Measurements from ENCODE around the gene KDM4F. TPM values are rescaled to one million over a fixed set of nuclear protein-coding genes. Genes with fewer than 3 reads are reported as not detected.

Gene KDM4F
- polyA plus RNA-seq, 4 donors = not detected

- peaks cover 0 to 19% of the 10 kb centered on the region in 2 donors for H3K9me3 ChIP-seq (ENCODE audit: control insufficient read depth in 2 of 2, insufficient read depth in 1 of 2, low read depth in 1 of 2, low read length in 1 of 2)
These were observed 1.5 kb downstream of the KDM4F start for GRCh38 chr11:95050595-95051202.

GRCh38 chr11:95054356-95054755, 5.1 kb downstream of the KDM4F start:
- H3K9me3 ChIP-seq (ENCODE audit: control insufficient read depth in 2 of 2, insufficient read depth in 1 of 2, low read depth in 1 of 2, low read length in 1 of 2) = peaks cover 0 to 19% of the 10 kb centered on the region in 2 donors
- H3K4me1 ChIP-seq (ENCODE audit: control insufficient read depth in 3 of 3, insufficient read depth in 2 of 3, low read depth in 1 of 3, low read length in 2 of 3) = peaks cover 0 to 7% (median 2%) of the 10 kb centered on the region in 3 donors
- DNase-seq (peak; percentile 64 to 77), FAIRE-seq (no peak)
- H3K27me3 ChIP-seq (ENCODE audit: control insufficient read depth in 3 of 3, insufficient read depth in 3 of 3, low read length in 3 of 3) = peaks cover 0 to 3% (median 0%) of the 10 kb centered on the region in 3 donors
- 10 to 58% (median 31%) methylated on average over 2 of the region's 2 CpGs for WGBS, 3 donors
- no peaks in the 10 kb centered on the region for H3K36me3 ChIP-seq (ENCODE audit: control insufficient read depth in 3 of 3, insufficient read depth in 2 of 3, low read depth in 1 of 3, low read length in 3 of 3)
- H3K4me3 ChIP-seq (ENCODE audit: low read depth in 1 of 3, low read length in 3 of 3) = no peak overlapping the region
- H3K27ac ChIP-seq (ENCODE audit: low read depth in 1 of 3, low read length in 2 of 3) = no peak overlapping the region

More at GRCh38 chr11:95050595-95051202, 1.5 kb downstream of the KDM4F start:
- H3K4me1 ChIP-seq (ENCODE audit: control insufficient read depth in 3 of 3, insufficient read depth in 2 of 3, low read depth in 1 of 3, low read length in 2 of 3) = peaks cover 0 to 7% (median 2%) of the 10 kb centered on the region in 3 donors
- 87 to 93% (median 90%) methylated on average over 21 to 22 of the region's 22 CpGs for WGBS, 3 donors
- H3K4me3 ChIP-seq (ENCODE audit: low read depth in 1 of 3, low read length in 3 of 3) = no peak overlapping the region
- peaks cover 0 to 3% (median 0%) of the 10 kb centered on the region in 3 donors for H3K27me3 ChIP-seq (ENCODE audit: control insufficient read depth in 3 of 3, insufficient read depth in 3 of 3, low read length in 3 of 3)
- FAIRE-seq = no peak
- no peak for DNase-seq
- no peaks in the 10 kb centered on the region for H3K36me3 ChIP-seq (ENCODE audit: control insufficient read depth in 3 of 3, insufficient read depth in 2 of 3, low read depth in 1 of 3, low read length in 3 of 3)
- H3K27ac ChIP-seq (ENCODE audit: low read depth in 1 of 3, low read length in 2 of 3) = no peak overlapping the region

GRCh38 chr11:95055283-95055897, 6.2 kb downstream of the KDM4F start:
- Histone ChIP-seq H3K27me3 (ENCODE audit: control insufficient read depth in 3 of 3, insufficient read depth in 3 of 3, low read length in 3 of 3) (peaks cover 0 to under 1% (median 0%) of the 10 kb centered on the region in 3 donors), H3K27ac (ENCODE audit: low read depth in 1 of 3, low read length in 2 of 3) (no peak overlapping the region), H3K9me3 (ENCODE audit: control insufficient read depth in 2 of 2, insufficient read depth in 1 of 2, low read depth in 1 of 2, low read length in 1 of 2) (peaks cover 0 to 16% of the 10 kb centered on the region in 2 donors), H3K4me3 (ENCODE audit: low read depth in 1 of 3, low read length in 3 of 3) (no peak overlapping the region), H3K4me1 (ENCODE audit: control insufficient read depth in 3 of 3, insufficient read depth in 2 of 3, low read depth in 1 of 3, low read length in 2 of 3) (peaks cover 0 to 7% (median 2%) of the 10 kb centered on the region in 3 donors), H3K36me3 (ENCODE audit: control insufficient read depth in 3 of 3, insufficient read depth in 2 of 3, low read depth in 1 of 3, low read length in 3 of 3) (no peaks in the 10 kb centered on the region)
- WGBS, 3 donors = 43 to 45% (median 45%) methylated on average over 2 of the region's 2 CpGs
- DNase-seq (no peak), FAIRE-seq (no peak)

- Histone ChIP-seq H3K4me1 (ENCODE audit: control insufficient read depth in 3 of 3, insufficient read depth in 2 of 3, low read depth in 1 of 3, low read length in 2 of 3) (peaks cover 0 to 7% (median 2%) of the 10 kb centered on the region in 3 donors), H3K27ac (ENCODE audit: low read depth in 1 of 3, low read length in 2 of 3) (no peak overlapping the region), H3K27me3 (ENCODE audit: control insufficient read depth in 3 of 3, insufficient read depth in 3 of 3, low read length in 3 of 3) (no peaks in the 10 kb centered on the region), H3K4me3 (ENCODE audit: low read depth in 1 of 3, low read length in 3 of 3) (no peak overlapping the region), H3K9me3 (ENCODE audit: control insufficient read depth in 2 of 2, insufficient read depth in 1 of 2, low read depth in 1 of 2, low read length in 1 of 2) (peaks cover 0 to 11% of the 10 kb centered on the region in 2 donors), H3K36me3 (ENCODE audit: control insufficient read depth in 3 of 3, insufficient read depth in 2 of 3, low read depth in 1 of 3, low read length in 3 of 3) (no peaks in the 10 kb centered on the region)
- FAIRE-seq (no peak), DNase-seq (no peak)
- 94 to 96% (median 94%) methylated on average over 8 of the region's 8 CpGs for WGBS, 3 donors
These were observed 8.7 kb downstream of the KDM4F start for GRCh38 chr11:95057959-95058358.

GRCh38 chr11:95058621-95059020, 9.4 kb downstream of the KDM4F start:
- 85 to 96% (median 93%) methylated on average over 1 of the region's 1 CpG for WGBS, 3 donors
- H3K27me3 ChIP-seq (ENCODE audit: control insufficient read depth in 3 of 3, insufficient read depth in 3 of 3, low read length in 3 of 3) = no peaks in the 10 kb centered on the region
- H3K9me3 ChIP-seq (ENCODE audit: control insufficient read depth in 2 of 2, insufficient read depth in 1 of 2, low read depth in 1 of 2, low read length in 1 of 2) = peaks cover 0 to 5% of the 10 kb centered on the region in 2 donors
- FAIRE-seq = no peak
- no peak overlapping the region for H3K4me3 ChIP-seq (ENCODE audit: low read depth in 1 of 3, low read length in 3 of 3)
- no peak for DNase-seq
- no peak overlapping the region for H3K27ac ChIP-seq (ENCODE audit: low read depth in 1 of 3, low read length in 2 of 3)
- no peaks in the 10 kb centered on the region for H3K36me3 ChIP-seq (ENCODE audit: control insufficient read depth in 3 of 3, insufficient read depth in 2 of 3, low read depth in 1 of 3, low read length in 3 of 3)
- H3K4me1 ChIP-seq (ENCODE audit: control insufficient read depth in 3 of 3, insufficient read depth in 2 of 3, low read depth in 1 of 3, low read length in 2 of 3) = peaks cover 0 to 6% (median 2%) of the 10 kb centered on the region in 3 donors

- no peak for DNase-seq
- Histone ChIP-seq H3K4me1 (ENCODE audit: control insufficient read depth in 3 of 3, insufficient read depth in 2 of 3, low read depth in 1 of 3, low read length in 2 of 3) (peaks cover 0 to 1% (median under 1%) of the 10 kb centered on the region in 3 donors), H3K4me3 (ENCODE audit: low read depth in 1 of 3, low read length in 3 of 3) (no peak overlapping the region), H3K9me3 (ENCODE audit: control insufficient read depth in 2 of 2, insufficient read depth in 1 of 2, low read depth in 1 of 2, low read length in 1 of 2) (peaks cover 0 to 1% of the 10 kb centered on the region in 2 donors), H3K27ac (ENCODE audit: low read depth in 1 of 3, low read length in 2 of 3) (no peak overlapping the region), H3K36me3 (ENCODE audit: control insufficient read depth in 3 of 3, insufficient read depth in 2 of 3, low read depth in 1 of 3, low read length in 3 of 3) (no peaks in the 10 kb centered on the region), H3K27me3 (ENCODE audit: control insufficient read depth in 3 of 3, insufficient read depth in 3 of 3, low read length in 3 of 3) (no peaks in the 10 kb centered on the region)
- FAIRE-seq = no peak
- 81 to 86% (median 84%) methylated on average over 6 of the region's 6 CpGs for WGBS, 3 donors
These were observed 9.8 kb downstream of the KDM4F start for GRCh38 chr11:95059046-95059445.

GRCh38 chr11:95065336-95065735, 16.1 kb downstream of the KDM4F start:
- H3K27ac ChIP-seq (ENCODE audit: low read depth in 1 of 3, low read length in 2 of 3) = no peak overlapping the region
- DNase-seq (no peak), FAIRE-seq (no peak)
- WGBS, 3 donors = 96 to 99% (median 97%) methylated on average over 1 of the region's 1 CpG
- no peaks in the 10 kb centered on the region for H3K27me3 ChIP-seq (ENCODE audit: control insufficient read depth in 3 of 3, insufficient read depth in 3 of 3, low read length in 3 of 3)
- no peaks in the 10 kb centered on the region for H3K9me3 ChIP-seq (ENCODE audit: control insufficient read depth in 2 of 2, insufficient read depth in 1 of 2, low read depth in 1 of 2, low read length in 1 of 2)
- H3K36me3 ChIP-seq (ENCODE audit: control insufficient read depth in 3 of 3, insufficient read depth in 2 of 3, low read depth in 1 of 3, low read length in 3 of 3) = peaks cover 0 to 3% (median 0%) of the 10 kb centered on the region in 3 donors
- no peak overlapping the region for H3K4me3 ChIP-seq (ENCODE audit: low read depth in 1 of 3, low read length in 3 of 3)
- no peaks in the 10 kb centered on the region for H3K4me1 ChIP-seq (ENCODE audit: control insufficient read depth in 3 of 3, insufficient read depth in 2 of 3, low read depth in 1 of 3, low read length in 2 of 3)

GRCh38 chr11:95066716-95067038, 17.5 kb downstream of the KDM4F start, which contains the start of gene SRSF8:
SRSF8 (plus strand) TSS chr11:95066919; CDS start chr11:95067227, 308 bp downstream.
- peak within 1 kb of the TSS; percentile 99 to 100 (median 100) for H3K27ac ChIP-seq (ENCODE audit: low read depth in 1 of 3, low read length in 2 of 3)
- H3K9me3 ChIP-seq (ENCODE audit: control insufficient read depth in 2 of 2, insufficient read depth in 1 of 2, low read depth in 1 of 2, low read length in 1 of 2) = no peaks in the 10 kb centered on the region
- DNase-seq (peak; percentile 84 to 85), FAIRE-seq (no peak)
- peak within 1 kb of the TSS; percentile 85 to 93 (median 86) for H3K4me3 ChIP-seq (ENCODE audit: low read depth in 1 of 3, low read length in 3 of 3)
- 0 to 1% (median 1%) methylated on average over 4 of the region's 4 CpGs for WGBS, 3 donors
- H3K4me1 ChIP-seq (ENCODE audit: control insufficient read depth in 3 of 3, insufficient read depth in 2 of 3, low read depth in 1 of 3, low read length in 2 of 3) = peaks cover 0 to 2% (median 0%) of the 10 kb centered on the region in 3 donors
- H3K36me3 ChIP-seq (ENCODE audit: control insufficient read depth in 3 of 3, insufficient read depth in 2 of 3, low read depth in 1 of 3, low read length in 3 of 3) = peaks cover 0 to 3% (median 0%) of the 10 kb centered on the region in 3 donors
- no peaks in the 10 kb centered on the region for H3K27me3 ChIP-seq (ENCODE audit: control insufficient read depth in 3 of 3, insufficient read depth in 3 of 3, low read length in 3 of 3)

Data from small intestine (tissue), 7 donors.